ENCODE results near the gene MCAM. TPM values are rescaled to one million over a fixed set of nuclear protein-coding genes. Genes with fewer than 3 reads are reported as not detected.

Gene MCAM
- polyA plus RNA-seq, 1 experiment: 19.2 TPM

DNA sequence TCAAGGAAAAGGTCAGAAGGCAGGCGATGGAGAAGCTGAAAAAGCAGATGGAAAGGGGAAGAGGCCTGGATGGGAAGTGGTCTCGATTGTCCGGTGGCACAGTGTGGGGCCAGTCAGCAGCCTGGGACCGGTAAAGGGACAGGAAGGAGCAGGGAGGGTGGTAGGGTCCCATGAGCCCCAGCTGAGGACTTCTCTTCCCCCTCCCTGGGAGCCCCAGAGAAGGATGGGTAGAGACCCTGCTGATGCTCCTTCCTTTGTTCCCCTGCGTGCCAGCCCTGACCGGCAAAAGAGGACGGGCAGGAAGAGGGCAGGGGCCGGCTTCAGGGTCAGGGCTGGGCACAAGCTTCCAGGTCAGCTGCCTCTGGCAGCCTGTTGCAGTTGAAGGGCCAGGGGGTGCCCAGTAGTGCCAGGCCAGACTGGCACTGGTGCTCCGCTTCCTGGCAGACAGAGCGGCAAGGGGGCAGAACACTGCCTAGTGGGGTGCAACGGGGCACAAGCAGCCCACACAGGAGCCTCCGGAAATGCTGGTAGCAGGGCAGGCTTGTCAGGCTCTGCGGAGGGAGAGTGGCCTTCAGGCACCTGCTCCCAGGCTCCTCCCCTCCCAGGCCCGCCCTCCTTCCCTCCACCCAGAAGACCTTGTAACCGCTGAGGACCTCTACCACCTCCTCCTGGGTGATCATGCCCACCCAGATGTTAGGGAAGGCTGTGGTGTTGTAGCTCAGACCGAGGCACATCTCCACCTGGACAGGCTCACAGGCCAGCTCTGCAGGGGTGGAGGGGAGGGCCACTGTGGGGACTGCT lies 24.5 kb upstream of the MCAM start:
- Histone ChIP-seq H3K27me3 (ENCODE audit: control insufficient read depth, insufficient read depth, low read length) (peaks cover 7% of the 10 kb centered on the region), H3K4me3 (ENCODE audit: low read depth, low read length) (no peak overlapping the region), H3K36me3 (ENCODE audit: control insufficient read depth, insufficient read depth, low read length) (no peaks in the 10 kb centered on the region)
- DNase-seq (ENCODE audit: low read depth): no peak
- CTCF ChIA-PET: interaction anchor here (0.6 to 11.5 kb wide), 8 partner anchors 10 to 246 kb away, joined by 3 to 146 read pairs (median 43); a partner anchor contains a TSS
- TF ChIP-seq, protein P1, sequence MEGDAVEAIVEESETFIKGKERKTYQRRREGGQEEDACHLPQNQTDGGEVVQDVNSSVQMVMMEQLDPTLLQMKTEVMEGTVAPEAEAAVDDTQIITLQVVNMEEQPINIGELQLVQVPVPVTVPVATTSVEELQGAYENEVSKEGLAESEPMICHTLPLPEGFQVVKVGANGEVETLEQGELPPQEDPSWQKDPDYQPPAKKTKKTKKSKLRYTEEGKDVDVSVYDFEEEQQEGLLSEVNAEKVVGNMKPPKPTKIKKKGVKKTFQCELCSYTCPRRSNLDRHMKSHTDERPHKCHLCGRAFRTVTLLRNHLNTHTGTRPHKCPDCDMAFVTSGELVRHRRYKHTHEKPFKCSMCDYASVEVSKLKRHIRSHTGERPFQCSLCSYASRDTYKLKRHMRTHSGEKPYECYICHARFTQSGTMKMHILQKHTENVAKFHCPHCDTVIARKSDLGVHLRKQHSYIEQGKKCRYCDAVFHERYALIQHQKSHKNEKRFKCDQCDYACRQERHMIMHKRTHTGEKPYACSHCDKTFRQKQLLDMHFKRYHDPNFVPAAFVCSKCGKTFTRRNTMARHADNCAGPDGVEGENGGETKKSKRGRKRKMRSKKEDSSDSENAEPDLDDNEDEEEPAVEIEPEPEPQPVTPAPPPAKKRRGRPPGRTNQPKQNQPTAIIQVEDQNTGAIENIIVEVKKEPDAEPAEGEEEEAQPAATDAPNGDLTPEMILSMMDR (IDR thresholded peaks at IDR 0.05; ENCODE audit: insufficient read depth, low read depth, low read length): no peak
- POLR2A ChIA-PET: no interaction called here

GRCh38 chr11:119340335-119341221 lies 23.6 kb upstream of the MCAM start, which contains the start of gene C1QTNF5:
C1QTNF5 (minus strand) TSS chr11:119340883; CDS start chr11:119340397, 486 bp downstream.
- POLR2A ChIA-PET: no interaction called here
- peak within 1 kb of the TSS; percentile 61 for H3K4me3 ChIP-seq (ENCODE audit: low read depth, low read length)
- CTCF ChIA-PET: interaction anchor here (0.6 to 11.5 kb wide), 25 partner anchors 11 to 369 kb away, joined by 3 to 146 read pairs (median 5); partner anchors contain the start of genes C2CD2L, CBL and THY1
- H3K36me3 ChIP-seq (ENCODE audit: control insufficient read depth, insufficient read depth, low read length): no peaks in the 10 kb centered on the region; the same call in 1 of the 2 replicates
- TF ChIP-seq, protein P1 (IDR thresholded peaks at IDR 0.05; ENCODE audit: insufficient read depth, low read depth, low read length): no peak
- peaks cover 6% of the 10 kb centered on the region for H3K27me3 ChIP-seq (ENCODE audit: control insufficient read depth, insufficient read depth, low read length)
- no peak for DNase-seq (ENCODE audit: low read depth)

DNA sequence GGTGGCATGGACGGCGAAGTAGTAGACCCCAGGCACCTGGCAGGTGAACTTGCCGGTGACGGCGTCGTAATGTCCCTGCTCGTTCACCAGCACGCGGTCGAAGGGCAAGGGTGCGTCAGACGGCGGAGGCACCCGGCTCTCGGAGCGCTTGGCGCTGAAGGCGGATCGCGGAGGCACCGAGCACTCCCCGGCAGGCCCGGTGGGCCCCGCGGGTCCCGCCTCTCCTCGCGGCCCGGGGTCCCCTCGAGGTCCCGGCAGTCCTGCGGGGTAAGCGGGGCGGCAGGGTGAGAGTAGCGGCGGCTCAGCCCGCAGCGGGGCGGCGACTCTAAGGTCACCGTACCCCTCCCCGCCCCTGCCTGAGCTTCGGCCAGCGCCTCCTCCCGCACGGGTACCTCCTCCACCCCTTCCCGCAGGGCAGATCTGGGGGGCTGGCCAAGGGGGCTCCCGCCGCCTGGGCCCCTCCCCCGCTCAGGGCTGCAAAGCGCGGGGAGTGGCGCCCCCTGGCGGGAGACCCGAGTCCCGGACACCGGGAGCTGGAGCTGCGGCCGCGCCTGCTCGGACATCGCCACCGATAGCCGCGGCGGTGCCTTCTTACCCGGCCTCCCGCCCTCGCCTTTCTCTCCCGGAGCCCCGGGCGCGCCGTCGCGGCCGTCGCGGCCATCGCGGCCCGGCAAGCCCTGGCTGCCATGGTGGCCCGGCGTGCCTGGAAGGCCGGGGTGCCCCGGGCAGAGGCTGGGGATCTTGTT lies 22.8 kb upstream of the MCAM start:
- ChIA-PET CTCF (interaction anchor here (0.6 to 11.5 kb wide), 26 partner anchors 8 to 370 kb away, joined by 3 to 146 read pairs (median 5); partner anchors contain the start of genes C2CD2L, CBL, MFRP and THY1), POLR2A (no interaction called here)
- TF ChIP-seq, protein P1 (IDR thresholded peaks at IDR 0.05; ENCODE audit: insufficient read depth, low read depth, low read length): peak; percentile 79
- peaks cover 3% of the 10 kb centered on the region for H3K27me3 ChIP-seq (ENCODE audit: control insufficient read depth, insufficient read depth, low read length)
- no peak for DNase-seq (ENCODE audit: low read depth)
- no peaks in the 10 kb centered on the region; the same call in 1 of the 2 replicates for H3K36me3 ChIP-seq (ENCODE audit: control insufficient read depth, insufficient read depth, low read length)
- peak overlapping the region; percentile 61 for H3K4me3 ChIP-seq (ENCODE audit: low read depth, low read length)

GRCh38 chr11:119338965-119339588 lies 22.1 kb upstream of the MCAM start:
- CTCF ChIA-PET: interaction anchor here (0.5 to 11.5 kb wide), 30 partner anchors 8 to 274 kb away, joined by 3 to 146 read pairs (median 5); partner anchors contain the start of genes C2CD2L, CBL, MCAM and MFRP
- DNase-seq (ENCODE audit: low read depth): no peak
- H3K4me3 ChIP-seq (ENCODE audit: low read depth, low read length): peak overlapping the region; percentile 61
- TF ChIP-seq, protein P1 (IDR thresholded peaks at IDR 0.05; ENCODE audit: insufficient read depth, low read depth, low read length): no peak
- H3K27me3 ChIP-seq (ENCODE audit: control insufficient read depth, insufficient read depth, low read length): peaks cover 3% of the 10 kb centered on the region
- POLR2A ChIA-PET: no interaction called here
- no peaks in the 10 kb centered on the region; the same call in 1 of the 2 replicates for H3K36me3 ChIP-seq (ENCODE audit: control insufficient read depth, insufficient read depth, low read length)

All from BJ (cell line).